HG03196 (cell line): Measurements from ENCODE around the gene ADGRG7.
"Not testable (repeated sequence)": the region's sequence is repeated elsewhere in the genome, so short reads cannot be mapped to it uniquely, and the experiment has no call there.

Experiments
- ATAC-seq: cut with Tn5 transposase; IDR thresholded peaks from one replicate; pipeline ENCODE4 v1.9.1; 2021; ENCODE audit not compliant: unreplicated experiment

The ADGRG7 gene

DNA sequence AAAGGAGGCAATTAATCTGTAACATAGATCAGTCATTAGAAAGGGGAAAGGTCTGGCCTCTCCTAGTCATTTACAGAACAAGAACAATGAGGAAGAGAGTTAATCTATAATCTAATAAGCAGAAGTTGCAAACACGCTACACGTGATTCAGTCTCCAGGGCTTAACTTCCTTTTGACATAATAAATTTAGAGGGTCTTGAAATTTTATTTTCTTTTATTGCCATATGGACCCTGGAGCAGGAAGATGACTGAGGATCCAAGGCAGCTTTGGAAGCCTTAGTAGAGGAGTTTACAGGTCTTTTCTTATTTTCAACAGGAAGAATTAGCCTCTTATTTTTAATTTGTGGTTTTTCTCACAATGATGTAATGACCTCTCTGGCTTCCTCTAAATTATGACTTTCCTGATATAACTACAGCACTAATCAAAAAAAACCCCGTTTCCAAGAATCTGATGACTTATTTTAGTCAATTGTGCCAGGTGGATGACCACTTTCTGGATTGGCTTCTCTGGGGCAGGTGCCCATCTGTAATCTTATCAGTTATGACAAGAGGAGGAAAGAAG lies 32.2 kb downstream of the ADGRG7 start:
- ATAC-seq: peak; percentile 87

- ATAC-seq: no peak
Measured at GRCh38 chr3:100645913-100646312, 36.5 kb downstream of the ADGRG7 start.

DNA sequence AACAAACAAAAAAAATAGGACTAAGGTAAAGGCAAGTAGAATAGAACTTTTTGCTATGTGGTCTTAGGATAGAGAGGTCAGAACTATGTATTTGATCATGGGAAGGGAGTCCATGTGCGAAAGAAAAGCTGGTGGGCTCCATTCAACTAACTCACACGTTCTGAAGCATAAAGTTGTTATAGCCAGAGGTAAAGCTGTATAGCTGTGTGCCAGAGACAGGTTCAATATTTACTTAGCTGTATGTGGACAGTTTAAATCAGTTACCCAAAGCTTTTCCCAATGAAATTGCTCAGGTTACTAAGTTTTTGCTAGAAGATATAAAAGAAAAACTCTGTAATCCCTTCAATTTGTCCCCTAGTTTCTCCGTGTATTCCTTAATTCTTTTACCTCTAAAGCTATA lies 37.8 kb downstream of the ADGRG7 start:
- ATAC-seq: no peak

GRCh38 chr3:100647657-100648056 lies 38.3 kb downstream of the ADGRG7 start:
- no peak for ATAC-seq

- ATAC-seq: peak; percentile 97
Measured at GRCh38 chr3:100650651-100651619, 41.5 kb downstream of the ADGRG7 start.

DNA sequence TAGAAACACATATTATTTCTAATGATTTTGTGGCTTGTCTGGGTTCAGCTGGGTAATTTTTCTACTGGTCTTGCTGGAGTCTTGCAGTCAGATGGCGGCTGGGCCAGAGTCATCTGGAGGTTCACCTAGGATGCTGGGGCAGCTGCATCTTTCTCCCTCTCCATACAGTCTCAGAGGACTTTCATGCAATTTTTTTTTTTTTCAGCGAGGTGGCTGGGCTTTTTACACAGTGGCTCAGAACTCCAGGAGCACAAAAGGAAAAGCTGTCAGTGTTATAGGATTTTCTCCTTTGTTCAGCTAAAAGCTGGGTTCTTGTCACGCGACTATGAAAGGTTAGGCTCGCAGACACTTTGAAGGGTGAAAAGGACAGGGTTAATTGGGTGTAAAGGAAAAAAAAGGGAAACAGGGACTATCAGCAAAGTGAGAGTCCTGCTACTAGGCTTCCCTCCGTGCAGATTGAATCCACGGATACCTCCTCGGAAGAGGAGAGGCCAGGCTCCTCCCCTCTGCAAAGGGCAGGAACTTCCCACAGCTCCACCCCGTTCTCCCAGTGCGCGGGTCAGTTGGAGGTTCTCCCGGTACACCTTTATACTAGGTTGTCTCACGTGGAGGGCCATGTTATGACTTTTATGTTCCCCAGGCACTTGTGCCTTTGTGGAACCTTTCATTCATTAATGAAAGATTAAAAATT lies 44.3 kb downstream of the ADGRG7 start:
- ATAC-seq: no peak

GRCh38 chr3:100656945-100657344 lies 47.5 kb downstream of the ADGRG7 start:
- no peak for ATAC-seq

DNA sequence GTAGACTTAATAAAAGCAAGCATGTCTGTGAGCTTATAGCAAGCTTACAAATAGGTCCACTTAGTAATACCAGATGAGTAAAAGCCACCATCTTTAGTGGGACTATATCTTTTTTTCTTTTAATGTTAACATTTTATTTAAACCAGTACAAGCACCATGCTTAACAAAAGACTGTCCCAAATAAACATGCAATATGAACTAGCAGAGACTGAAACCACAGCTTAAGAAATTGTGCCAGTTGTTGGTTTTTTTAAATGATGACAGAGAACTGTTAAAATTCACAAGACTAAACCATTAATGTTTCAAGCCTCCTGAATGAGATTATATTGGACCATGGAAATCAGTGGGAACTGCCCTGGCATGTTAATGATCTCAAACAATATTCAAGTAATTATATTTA lies 51.9 kb downstream of the ADGRG7 start:
- not testable (repeated sequence) for ATAC-seq

DNA sequence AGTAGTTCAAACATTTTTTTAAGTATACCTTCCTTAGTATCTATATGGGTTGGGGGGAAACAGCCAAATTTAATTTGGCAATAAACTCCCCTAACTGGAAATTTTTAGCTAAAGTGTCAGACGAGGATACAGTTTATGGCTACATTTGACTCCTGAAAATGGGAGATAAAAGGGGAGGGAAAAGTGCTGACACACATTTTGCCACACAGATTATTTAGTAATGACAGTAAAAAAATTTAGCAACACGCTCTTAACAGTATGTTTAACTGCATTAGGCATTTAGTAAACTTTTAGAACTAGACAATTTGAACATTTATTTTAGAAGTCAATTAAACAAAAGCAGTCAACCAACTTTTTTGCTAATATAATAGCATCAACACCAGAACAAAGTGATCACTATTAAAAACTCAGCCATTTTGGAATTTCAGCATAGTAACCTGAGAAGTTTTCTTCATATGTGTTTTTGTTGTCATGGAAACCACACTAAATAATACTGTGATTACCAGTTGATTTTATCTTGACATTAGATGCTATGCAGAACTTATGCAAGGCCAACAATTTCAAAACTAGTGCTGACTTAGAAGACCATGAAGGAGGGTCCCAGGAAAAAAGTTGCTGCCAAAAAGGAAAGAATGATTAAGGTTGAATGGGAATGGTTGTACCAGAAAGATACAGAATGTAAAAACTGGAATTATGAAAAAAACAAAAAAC lies 52.9 kb downstream of the ADGRG7 start:
- no peak for ATAC-seq

DNA sequence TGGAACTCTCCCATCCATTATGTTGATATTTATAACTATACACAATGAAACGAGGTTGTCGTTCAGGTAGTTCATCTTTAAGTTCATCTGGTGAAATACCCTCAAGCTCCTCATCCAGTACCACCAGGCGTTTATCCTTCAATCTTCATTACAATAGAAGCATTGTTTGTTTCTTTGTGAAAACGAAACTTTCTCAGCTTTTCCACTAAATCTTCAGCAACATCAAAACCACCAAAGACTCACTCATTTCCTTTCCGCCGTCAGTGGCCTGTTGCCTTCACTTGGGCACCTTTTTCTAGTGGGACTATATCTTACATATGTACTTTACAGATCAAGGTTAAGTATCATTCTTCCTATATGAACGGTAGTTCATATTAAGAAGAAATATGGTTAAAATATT lies 55.8 kb downstream of the ADGRG7 start:
- no peak for ATAC-seq

DNA sequence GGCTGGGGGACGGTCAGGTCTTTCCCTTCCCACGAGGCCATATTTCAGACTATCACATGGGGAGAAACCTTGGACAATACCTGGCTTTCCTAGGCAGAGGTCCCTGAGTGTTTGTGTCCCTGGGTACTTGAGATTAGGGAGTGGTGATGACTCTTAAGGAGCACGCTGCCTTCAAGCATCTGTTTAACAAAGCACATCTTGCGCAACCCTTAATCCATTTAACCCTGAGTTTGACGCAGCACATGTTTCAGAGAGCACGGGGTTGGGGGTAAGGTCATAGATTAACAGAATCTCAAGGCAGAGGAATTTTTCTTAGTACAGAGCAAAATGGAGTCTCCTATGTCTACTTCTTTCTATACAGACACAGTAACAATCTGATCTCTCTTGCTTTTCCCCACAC lies 57.3 kb downstream of the ADGRG7 start:
- not testable (repeated sequence) for ATAC-seq

GRCh38 chr3:100667316-100667715 lies 57.9 kb downstream of the ADGRG7 start:
- ATAC-seq: not testable (repeated sequence)

- ATAC-seq: not testable (repeated sequence)
Measured at GRCh38 chr3:100670995-100671394, 61.6 kb downstream of the ADGRG7 start.

GRCh38 chr3:100681496-100681895 lies 72.1 kb downstream of the ADGRG7 start:
- no peak for ATAC-seq

GRCh38 chr3:100682056-100682853 lies 72.9 kb downstream of the ADGRG7 start:
- no peak for ATAC-seq

GRCh38 chr3:100682854-100683760 lies 73.7 kb downstream of the ADGRG7 start:
- ATAC-seq: no peak

GRCh38 chr3:100693225-100693624 lies 83.8 kb downstream of the ADGRG7 start:
- no peak for ATAC-seq

DNA sequence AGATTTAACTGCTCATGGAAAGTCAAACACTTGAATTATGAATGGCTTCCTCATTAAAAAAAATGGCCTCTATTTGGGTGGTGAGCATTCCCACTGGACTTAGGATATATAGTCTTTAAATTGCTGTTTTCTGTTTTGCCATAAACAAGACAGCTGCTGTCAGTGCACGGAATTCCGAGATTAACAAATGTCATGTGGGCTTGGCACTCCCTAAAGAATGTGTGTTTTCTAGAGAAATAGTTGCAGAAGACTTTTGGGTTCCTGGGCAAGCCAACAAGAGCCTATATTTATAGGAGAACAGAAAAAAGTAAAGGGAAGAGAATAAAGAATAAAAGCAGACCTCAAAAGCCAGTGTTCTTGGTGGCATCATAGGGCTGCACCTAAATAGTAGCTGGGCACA lies 86.3 kb downstream of the ADGRG7 start:
- ATAC-seq: no peak

DNA sequence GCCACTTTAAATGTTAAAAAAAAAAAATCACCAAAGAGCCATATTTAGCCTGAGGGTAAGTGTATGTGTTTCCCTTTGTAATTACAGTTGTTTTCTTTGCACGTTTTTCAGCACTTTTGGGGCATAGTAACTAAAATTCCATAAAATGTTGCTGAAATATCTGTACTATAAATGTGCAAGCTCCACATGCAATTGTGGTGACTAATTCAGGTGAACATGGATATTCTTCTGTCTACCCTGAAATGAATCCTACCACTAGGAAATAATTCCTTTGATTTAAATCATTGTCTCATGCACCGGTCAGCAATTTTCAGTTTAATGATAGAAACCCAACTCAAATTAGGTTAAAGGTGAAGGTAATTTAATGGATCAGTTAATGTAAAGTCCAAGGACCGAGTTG lies 86.8 kb downstream of the ADGRG7 start:
- no peak for ATAC-seq
